ENCODE data around the gene UBL4A.

GRCh38 chrX:154486396-154487207 is at the start of gene UBL4A:
- TF ChIP-seq, protein P1, sequence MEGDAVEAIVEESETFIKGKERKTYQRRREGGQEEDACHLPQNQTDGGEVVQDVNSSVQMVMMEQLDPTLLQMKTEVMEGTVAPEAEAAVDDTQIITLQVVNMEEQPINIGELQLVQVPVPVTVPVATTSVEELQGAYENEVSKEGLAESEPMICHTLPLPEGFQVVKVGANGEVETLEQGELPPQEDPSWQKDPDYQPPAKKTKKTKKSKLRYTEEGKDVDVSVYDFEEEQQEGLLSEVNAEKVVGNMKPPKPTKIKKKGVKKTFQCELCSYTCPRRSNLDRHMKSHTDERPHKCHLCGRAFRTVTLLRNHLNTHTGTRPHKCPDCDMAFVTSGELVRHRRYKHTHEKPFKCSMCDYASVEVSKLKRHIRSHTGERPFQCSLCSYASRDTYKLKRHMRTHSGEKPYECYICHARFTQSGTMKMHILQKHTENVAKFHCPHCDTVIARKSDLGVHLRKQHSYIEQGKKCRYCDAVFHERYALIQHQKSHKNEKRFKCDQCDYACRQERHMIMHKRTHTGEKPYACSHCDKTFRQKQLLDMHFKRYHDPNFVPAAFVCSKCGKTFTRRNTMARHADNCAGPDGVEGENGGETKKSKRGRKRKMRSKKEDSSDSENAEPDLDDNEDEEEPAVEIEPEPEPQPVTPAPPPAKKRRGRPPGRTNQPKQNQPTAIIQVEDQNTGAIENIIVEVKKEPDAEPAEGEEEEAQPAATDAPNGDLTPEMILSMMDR (IDR thresholded peaks at IDR 0.05): no peak
- TF ChIP-seq POLR2A (IDR thresholded peaks at IDR 0.05): peak; percentile 53

Data from right lobe of liver (tissue), 4 donors.